ENCODE data around the gene LMF1. TPM values are rescaled to one million over a fixed set of nuclear protein-coding genes. Genes with fewer than 3 reads are reported as not detected.

Gene LMF1
- total and polyA plus RNA-seq, 2 of the 8 experiments (the other 6 are each of a cell fraction or from before 2014, with no cell fraction given) = 3.5 to 9.1 TPM

DNA sequence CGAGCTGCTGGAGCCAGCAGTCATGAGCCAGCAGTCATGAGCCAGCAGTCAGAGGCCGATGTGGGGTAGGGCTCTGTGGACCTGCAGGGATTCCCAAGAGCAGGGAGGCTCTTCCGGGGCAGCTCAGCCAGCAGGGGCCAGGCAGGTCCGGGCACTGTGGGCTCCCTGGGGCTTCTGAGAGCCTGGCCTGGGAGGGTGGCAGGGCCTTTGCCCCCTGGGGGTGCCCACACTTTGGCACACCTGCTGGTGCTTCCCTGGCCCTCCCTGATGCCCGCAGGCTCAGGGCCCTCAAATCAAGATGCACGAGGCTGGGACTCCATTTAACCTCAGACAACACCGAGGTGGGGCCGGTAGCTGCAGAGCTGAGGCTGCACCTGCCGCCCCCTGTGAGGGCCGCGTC, 28.9 kb upstream of the LMF1 start:
- no peak overlapping the region for H4K91ac ChIP-seq (replicated peaks; ENCODE audit: insufficient read length, low read length)
- peaks cover 0 to 5% (median 0%) of the 10 kb centered on the region in 4 experiments; a peak in 1 of 7 replicates for H3K4me1 ChIP-seq (replicated peaks in 1 of 4; ENCODE audit: control insufficient read depth in 3 of 4, insufficient read depth in 4 of 4, low read length in 3 of 4)
- no peaks in the 10 kb centered on the region for H4K20me1 ChIP-seq (replicated peaks in 1 of 2; ENCODE audit: control insufficient read depth in 1 of 2, insufficient read depth in 2 of 2, low read length in 2 of 2)
- H2AFZ ChIP-seq (ENCODE audit: low read length) = no peak overlapping the region
- no peaks in the 10 kb centered on the region for H3K23me2 ChIP-seq (ENCODE audit: low read depth, low read length)
- H2BK5ac ChIP-seq (ENCODE audit: low read depth, low read length) = no peak overlapping the region
- no peak overlapping the region for H2BK20ac ChIP-seq (ENCODE audit: low read length)
- H3K79me1 ChIP-seq (ENCODE audit: low read depth, low read length) = no peaks in the 10 kb centered on the region
- H2BK15ac ChIP-seq (ENCODE audit: low read length) = no peak overlapping the region
- no peak overlapping the region for H2AK5ac ChIP-seq (ENCODE audit: low read depth, low read length)
- no peak for FAIRE-seq
- no peaks in the 10 kb centered on the region for H3K36me3 ChIP-seq (ENCODE audit: control insufficient read depth in 2 of 4, insufficient read depth in 4 of 4, low read length in 3 of 4)
- no peaks in the 10 kb centered on the region for H3K27me3 ChIP-seq (replicated peaks in 1 of 4; ENCODE audit: control insufficient read depth in 3 of 4, extremely low read depth in 1 of 4, insufficient read depth in 3 of 4, low read length in 3 of 4)
- no peak overlapping the region for H3K9ac ChIP-seq (replicated peaks in 1 of 4; ENCODE audit: extremely low read depth in 1 of 4, low read depth in 3 of 4, low read length in 3 of 4)
- no peak overlapping the region for H3K18ac ChIP-seq (ENCODE audit: extremely low read depth, low read length)
- H3K56ac ChIP-seq (replicated peaks; ENCODE audit: insufficient read length, low read depth, low read length) = no peak overlapping the region
- no peak overlapping the region for H3K23ac ChIP-seq (ENCODE audit: insufficient read length)
- no peak overlapping the region for H3K4ac ChIP-seq (replicated peaks; ENCODE audit: insufficient read length, low read depth, low read length)
- no peaks in the 10 kb centered on the region for H3K79me2 ChIP-seq (ENCODE audit: control insufficient read depth in 1 of 2, insufficient read depth in 2 of 2, low read length in 2 of 2)
- CTCF ChIA-PET (ENCODE audit: partially characterized antibody) = interaction anchor here (0.6 kb wide), 1 partner anchor 41 kb away, joined by 3 read pairs; no protein-coding TSS in a partner anchor
- no peak overlapping the region for H3K4me3 ChIP-seq (ENCODE audit: extremely low read depth in 1 of 4, insufficient read depth in 2 of 4, low read depth in 3 of 4, low read length in 4 of 4)
- H3K9me3 ChIP-seq (ENCODE audit: insufficient read depth in 2 of 2, low read depth in 1 of 2, low read length in 1 of 2) = peaks cover 14 to 63% of the 10 kb centered on the region in 2 experiments
- 85% methylated on average over 11 of the region's 11 CpGs; no CpG with 5 or more reads in 1 of the 2 experiments for WGBS, 2 experiments (ENCODE audit: extremely low coverage in 1 of 2, insufficient coverage in 1 of 2, insufficient read length in 1 of 2, insufficient replicate concordance in 2 of 2, low coverage in 1 of 2, low lambda C conversion rate in 2 of 2, missing lambda C conversion rate in 1 of 2)
- no peak overlapping the region for H3K4me2 ChIP-seq (ENCODE audit: insufficient read depth in 1 of 2, low read depth in 2 of 2, low read length in 2 of 2)
- H2BK12ac ChIP-seq (ENCODE audit: low read depth, low read length) = no peak overlapping the region
- no peak overlapping the region for H2BK120ac ChIP-seq (replicated peaks; ENCODE audit: low read depth, low read length)
- DNase-seq (ENCODE audit: low read depth in 1 of 2, low spot score in 2 of 2) = no peak
- H4K5ac ChIP-seq (ENCODE audit: insufficient read length, low read depth, low read length) = no peak overlapping the region
- no peak overlapping the region for H3K14ac ChIP-seq (ENCODE audit: insufficient read length)
- no peak overlapping the region for H3K27ac ChIP-seq (ENCODE audit: low read depth, low read length)
- no peak overlapping the region for H4K8ac ChIP-seq (ENCODE audit: extremely low read depth, insufficient read depth, low read length)
- POLR2A ChIA-PET (ENCODE audit: partially characterized antibody) = no interaction called here
- TF ChIP-seq CHD2 (IDR thresholded peaks at IDR 0.05; ENCODE audit: low read length) (no peak), TAF1 (IDR thresholded peaks at IDR 0.05; ENCODE audit: low read depth, low read length) (no peak), POLR2A (IDR thresholded peaks at IDR 0.05; ENCODE audit: control extremely low read depth in 1 of 2, low read depth in 2 of 2, low read length in 2 of 2) (no peak), YY1 (IDR thresholded peaks at IDR 0.05; ENCODE audit: low read depth, low read length) (no peak), ASH2L (IDR thresholded peaks at IDR 0.05; ENCODE audit: low read length) (no peak), CBX8 (IDR thresholded peaks at IDR 0.05; ENCODE audit: borderline replicate concordance, low read depth, low read length) (no peak), RXRA (IDR thresholded peaks at IDR 0.05; ENCODE audit: insufficient read depth, low read depth, low read length) (no peak), GABPA (IDR thresholded peaks at IDR 0.05; ENCODE audit: borderline replicate concordance, insufficient read depth, low read length) (no peak), CEBPB (IDR thresholded peaks at IDR 0.05; ENCODE audit: low read depth, low read length) (no peak), TEAD4 (IDR thresholded peaks at IDR 0.05; ENCODE audit: low read depth, low read length) (no peak), JUN (IDR thresholded peaks at IDR 0.05; ENCODE audit: low read depth, low read length) (no peak), FOSL1 (IDR thresholded peaks at IDR 0.05; ENCODE audit: insufficient read depth, low read depth, low read length) (no peak), RNF2 (IDR thresholded peaks at IDR 0.05; ENCODE audit: borderline replicate concordance, low read depth, low read length, missing control alignments, poor library complexity, severe bottlenecking) (no peak), SP4 (IDR thresholded peaks at IDR 0.05; ENCODE audit: low read length) (no peak)

Data from H1 (cell line).